ENCODE results near the gene SLC26A11.

Gene SLC26A11

DNA sequence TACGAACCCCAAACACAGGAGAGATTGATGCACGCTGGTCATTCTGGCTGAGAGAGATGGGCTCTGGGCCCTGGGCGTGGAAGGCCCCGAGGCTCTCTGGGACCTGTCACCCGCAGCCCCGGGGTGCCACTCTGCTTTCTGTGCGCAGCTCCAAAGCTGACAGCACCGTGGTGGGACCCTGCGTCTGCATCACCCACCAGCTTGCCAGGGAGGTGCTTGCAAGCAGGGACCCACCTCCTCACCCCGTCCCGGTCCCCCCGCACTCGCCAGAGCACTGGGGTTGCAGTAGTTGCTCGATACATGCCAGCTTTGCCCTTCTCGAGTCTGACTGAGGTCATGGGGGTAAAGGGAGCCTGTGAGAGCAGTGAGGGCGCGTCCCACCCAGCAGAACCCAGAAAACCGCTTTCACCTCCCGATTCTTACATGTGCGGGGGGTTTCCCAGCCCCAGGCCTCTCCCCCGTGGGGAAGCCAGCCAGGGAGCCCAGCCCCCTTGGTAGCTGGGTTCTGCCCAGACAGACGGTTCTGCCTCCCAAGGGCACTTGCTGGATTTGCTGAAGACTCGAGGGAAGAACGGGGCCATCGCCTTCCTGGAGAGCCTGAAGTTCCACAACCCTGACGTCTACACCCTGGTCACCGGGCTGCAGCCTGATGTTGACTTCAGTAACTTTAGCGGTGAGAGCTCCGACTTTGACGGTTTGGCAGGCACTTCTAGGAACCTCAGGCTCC lies 37.9 kb upstream of the SLC26A11 start:
- Histone ChIP-seq H2AK5ac (ENCODE audit: low read length, severe bottlenecking) (no peak overlapping the region), H3K36me3 (ENCODE audit: control insufficient read depth in 1 of 2, insufficient read depth in 2 of 2, low read depth in 1 of 2, low read length in 2 of 2) (no peaks in the 10 kb centered on the region), H3K14ac (ENCODE audit: low read length in 2 of 2) (no peak overlapping the region), H2BK12ac (ENCODE audit: low read length in 2 of 2) (no peak overlapping the region), H2BK120ac (ENCODE audit: low read depth, low read length) (no peak overlapping the region), H3K18ac (ENCODE audit: low read depth in 1 of 2, low read length in 2 of 2) (no peak overlapping the region), H3K27ac (ENCODE audit: low read length, poor library complexity, severe bottlenecking) (no peak overlapping the region), H3K4me2 (ENCODE audit: low read length, poor library complexity, severe bottlenecking) (no peak overlapping the region), H3K4me1 (ENCODE audit: control insufficient read depth, insufficient read depth, low read depth, low read length) (peaks cover 1% of the 10 kb centered on the region), H2AFZ (ENCODE audit: low read depth, low read length) (no peak overlapping the region), H4K8ac (ENCODE audit: low read length) (no peak overlapping the region), H3K79me1 (replicated peaks; ENCODE audit: low read length, poor library complexity, severe bottlenecking) (no peaks in the 10 kb centered on the region), H2BK15ac (ENCODE audit: low read depth, poor library complexity, severe bottlenecking) (no peak overlapping the region), H3K9me3 (ENCODE audit: control insufficient read depth, low read length) (no peaks in the 10 kb centered on the region), H3K4me3 (ENCODE audit: insufficient read depth in 1 of 2, low read depth in 1 of 2, low read length in 2 of 2) (peak overlapping the region in 1 of 2 experiments; percentile 20), H4K91ac (ENCODE audit: low read length) (no peak overlapping the region), H2BK5ac (ENCODE audit: low read depth, low read length, poor library complexity, severe bottlenecking) (no peak overlapping the region), H3K4ac (ENCODE audit: low read depth in 1 of 2, low read length in 2 of 2) (no peak overlapping the region), H3K23ac (ENCODE audit: low read length in 2 of 2) (no peak overlapping the region), H3K9ac (ENCODE audit: low read length) (no peak overlapping the region), H3K27me3 (ENCODE audit: control insufficient read depth in 1 of 2, insufficient read depth in 1 of 2, low read length in 2 of 2) (peaks cover 23 to 55% of the 10 kb centered on the region in 2 experiments)
- 89% methylated on average over 30 of the region's 30 CpGs for WGBS
- no peak for DNase-seq

DNA sequence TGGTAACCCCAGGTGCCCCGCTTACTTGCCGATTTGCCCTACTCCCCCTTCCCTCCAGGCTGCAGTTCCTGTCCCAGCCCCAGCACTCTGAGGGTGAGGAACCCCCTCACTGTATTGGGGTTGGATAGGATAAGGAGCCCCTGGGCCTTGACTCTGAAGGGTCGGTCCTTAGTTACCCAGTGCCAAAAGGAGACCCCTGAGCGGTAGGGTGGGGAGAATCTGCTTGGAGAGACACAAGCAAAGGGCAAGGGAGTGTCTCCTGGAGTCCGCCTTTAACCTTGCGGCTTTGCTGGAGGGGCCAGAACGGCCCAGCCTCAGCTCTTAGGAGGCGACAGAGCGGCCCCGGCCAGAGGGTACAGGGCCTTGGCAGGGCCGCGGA lies 37.4 kb upstream of the SLC26A11 start:
- Histone ChIP-seq H3K27ac (ENCODE audit: low read length, poor library complexity, severe bottlenecking) (no peak overlapping the region), H2BK12ac (ENCODE audit: low read length in 2 of 2) (no peak overlapping the region), H3K79me1 (replicated peaks; ENCODE audit: low read length, poor library complexity, severe bottlenecking) (no peaks in the 10 kb centered on the region), H4K8ac (ENCODE audit: low read length) (no peak overlapping the region), H2BK5ac (ENCODE audit: low read depth, low read length, poor library complexity, severe bottlenecking) (no peak overlapping the region), H4K91ac (ENCODE audit: low read length) (no peak overlapping the region), H3K4me3 (ENCODE audit: insufficient read depth in 1 of 2, low read depth in 1 of 2, low read length in 2 of 2) (no peak overlapping the region), H2AK5ac (ENCODE audit: low read length, severe bottlenecking) (no peak overlapping the region), H3K27me3 (ENCODE audit: control insufficient read depth in 1 of 2, insufficient read depth in 1 of 2, low read length in 2 of 2) (peaks cover 22 to 51% of the 10 kb centered on the region in 2 experiments), H3K4me2 (ENCODE audit: low read length, poor library complexity, severe bottlenecking) (no peak overlapping the region), H3K36me3 (ENCODE audit: control insufficient read depth in 1 of 2, insufficient read depth in 2 of 2, low read depth in 1 of 2, low read length in 2 of 2) (no peaks in the 10 kb centered on the region), H3K4me1 (ENCODE audit: control insufficient read depth, insufficient read depth, low read depth, low read length) (peaks cover 1% of the 10 kb centered on the region), H3K18ac (ENCODE audit: low read depth in 1 of 2, low read length in 2 of 2) (no peak overlapping the region), H3K9ac (ENCODE audit: low read length) (no peak overlapping the region), H2AFZ (ENCODE audit: low read depth, low read length) (no peak overlapping the region), H3K9me3 (ENCODE audit: control insufficient read depth, low read length) (no peaks in the 10 kb centered on the region), H3K4ac (ENCODE audit: low read depth in 1 of 2, low read length in 2 of 2) (no peak overlapping the region), H2BK120ac (ENCODE audit: low read depth, low read length) (no peak overlapping the region), H3K23ac (ENCODE audit: low read length in 2 of 2) (no peak overlapping the region), H3K14ac (ENCODE audit: low read length in 2 of 2) (no peak overlapping the region), H2BK15ac (ENCODE audit: low read depth, poor library complexity, severe bottlenecking) (no peak overlapping the region)
- WGBS = 90% methylated on average over 12 of the region's 12 CpGs
- no peak for DNase-seq

DNA sequence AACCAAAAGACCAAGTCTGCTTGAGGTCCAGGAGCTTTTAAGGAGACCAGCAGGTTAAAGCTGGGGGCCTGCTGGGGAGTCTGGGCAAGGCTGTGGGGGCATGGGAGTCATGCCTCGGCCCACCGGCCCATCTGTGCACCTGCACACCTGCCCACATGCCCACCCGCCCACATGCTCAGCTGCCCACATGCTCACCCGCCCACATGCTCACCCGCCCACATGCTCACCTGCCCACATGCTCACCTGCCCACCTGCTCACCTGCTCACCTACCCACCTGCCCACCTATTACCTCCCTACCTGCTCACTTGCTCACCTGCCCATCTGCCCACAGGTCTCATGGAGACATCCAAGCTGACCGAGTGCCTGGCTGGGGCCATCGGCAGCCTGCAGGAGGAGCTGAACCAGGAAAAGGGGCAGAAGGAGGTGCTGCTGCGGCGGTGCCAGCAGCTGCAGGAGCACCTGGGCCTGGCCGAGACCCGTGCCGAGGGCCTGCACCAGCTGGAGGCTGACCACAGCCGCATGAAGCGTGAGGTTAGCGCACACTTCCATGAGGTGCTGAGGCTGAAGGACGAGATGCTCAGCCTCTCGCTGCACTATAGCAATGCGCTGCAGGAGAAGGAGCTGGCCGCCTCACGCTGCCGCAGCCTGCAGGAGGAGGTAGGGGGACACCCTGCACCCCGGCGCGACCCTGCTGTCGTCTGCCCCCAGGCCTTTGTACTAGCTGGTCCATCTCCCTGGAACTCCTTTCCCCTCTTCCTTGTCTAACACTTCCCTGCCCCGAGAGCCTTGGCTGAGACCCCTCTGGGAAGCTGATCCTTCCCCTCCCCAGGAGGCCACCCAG lies 36.4 kb upstream of the SLC26A11 start:
- no peak overlapping the region for H4K91ac ChIP-seq (ENCODE audit: low read length)
- H2BK12ac ChIP-seq (ENCODE audit: low read length in 2 of 2) = peak overlapping the region in 1 of 2 experiments; percentile 47
- H3K4me1 ChIP-seq (ENCODE audit: control insufficient read depth, insufficient read depth, low read depth, low read length) = peaks cover 1% of the 10 kb centered on the region
- no peak overlapping the region for H3K4ac ChIP-seq (ENCODE audit: low read depth in 1 of 2, low read length in 2 of 2)
- H3K14ac ChIP-seq (ENCODE audit: low read length in 2 of 2) = peak overlapping the region in 1 of 2 experiments; percentile 26
- H3K79me1 ChIP-seq (replicated peaks; ENCODE audit: low read length, poor library complexity, severe bottlenecking) = no peaks in the 10 kb centered on the region
- H2BK120ac ChIP-seq (ENCODE audit: low read depth, low read length) = no peak overlapping the region
- H2AFZ ChIP-seq (ENCODE audit: low read depth, low read length) = no peak overlapping the region
- H4K8ac ChIP-seq (ENCODE audit: low read length) = no peak overlapping the region
- no peak overlapping the region for H3K9ac ChIP-seq (ENCODE audit: low read length)
- no peak overlapping the region for H2AK5ac ChIP-seq (ENCODE audit: low read length, severe bottlenecking)
- 85% methylated on average over 24 of the region's 26 CpGs for WGBS
- H3K36me3 ChIP-seq (ENCODE audit: control insufficient read depth in 1 of 2, insufficient read depth in 2 of 2, low read depth in 1 of 2, low read length in 2 of 2) = no peaks in the 10 kb centered on the region
- no peak overlapping the region for H3K18ac ChIP-seq (ENCODE audit: low read depth in 1 of 2, low read length in 2 of 2)
- H3K27me3 ChIP-seq (ENCODE audit: control insufficient read depth in 1 of 2, insufficient read depth in 1 of 2, low read length in 2 of 2) = peaks cover 17 to 42% of the 10 kb centered on the region in 2 experiments
- no peak overlapping the region for H3K4me3 ChIP-seq (ENCODE audit: insufficient read depth in 1 of 2, low read depth in 1 of 2, low read length in 2 of 2)
- no peak overlapping the region for H3K23ac ChIP-seq (ENCODE audit: low read length in 2 of 2)
- H3K9me3 ChIP-seq (ENCODE audit: control insufficient read depth, low read length) = no peaks in the 10 kb centered on the region
- H3K27ac ChIP-seq (ENCODE audit: low read length, poor library complexity, severe bottlenecking) = no peak overlapping the region
- no peak overlapping the region for H2BK15ac ChIP-seq (ENCODE audit: low read depth, poor library complexity, severe bottlenecking)
- no peak overlapping the region for H3K4me2 ChIP-seq (ENCODE audit: low read length, poor library complexity, severe bottlenecking)
- no peak overlapping the region for H2BK5ac ChIP-seq (ENCODE audit: low read depth, low read length, poor library complexity, severe bottlenecking)
- no peak for DNase-seq

DNA sequence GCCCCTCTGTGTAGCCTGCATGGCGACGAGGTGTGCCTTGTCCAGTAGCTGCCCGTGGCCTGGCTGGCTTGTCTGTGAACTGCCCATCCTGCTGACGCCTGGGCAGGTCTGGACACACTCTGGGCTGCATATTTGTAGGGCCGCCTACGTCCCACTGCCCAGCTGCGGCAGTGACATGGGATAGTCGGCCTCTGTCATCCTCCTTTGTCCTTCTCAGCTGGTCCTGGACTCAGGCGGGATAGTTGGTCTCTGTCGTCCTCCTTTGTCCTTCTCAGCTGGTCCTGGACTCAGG lies 35.9 kb upstream of the SLC26A11 start:
- WGBS = 82% methylated on average over 8 of the region's 10 CpGs

More for the DNA sequence above, 35.9 kb upstream of the SLC26A11 start:
- H3K18ac ChIP-seq (ENCODE audit: low read depth in 1 of 2, low read length in 2 of 2) = no peak overlapping the region
- H3K27me3 ChIP-seq (ENCODE audit: control insufficient read depth in 1 of 2, insufficient read depth in 1 of 2, low read length in 2 of 2) = peaks cover 22 to 36% of the 10 kb centered on the region in 2 experiments
- peaks cover 1% of the 10 kb centered on the region for H3K4me1 ChIP-seq (ENCODE audit: control insufficient read depth, insufficient read depth, low read depth, low read length)
- no peaks in the 10 kb centered on the region for H3K9me3 ChIP-seq (ENCODE audit: control insufficient read depth, low read length)
- no peak overlapping the region for H3K4me3 ChIP-seq (ENCODE audit: insufficient read depth in 1 of 2, low read depth in 1 of 2, low read length in 2 of 2)
- no peak overlapping the region for H2AK5ac ChIP-seq (ENCODE audit: low read length, severe bottlenecking)
- peak overlapping the region in 1 of 2 experiments; percentile 63 for H3K23ac ChIP-seq (ENCODE audit: low read length in 2 of 2)
- H2BK5ac ChIP-seq (ENCODE audit: low read depth, low read length, poor library complexity, severe bottlenecking) = no peak overlapping the region
- no peak overlapping the region for H2BK15ac ChIP-seq (ENCODE audit: low read depth, poor library complexity, severe bottlenecking)
- H4K91ac ChIP-seq (ENCODE audit: low read length) = no peak overlapping the region
- H2AFZ ChIP-seq (ENCODE audit: low read depth, low read length) = no peak overlapping the region
- no peak overlapping the region for H3K14ac ChIP-seq (ENCODE audit: low read length in 2 of 2)
- H4K8ac ChIP-seq (ENCODE audit: low read length) = no peak overlapping the region
- H3K4ac ChIP-seq (ENCODE audit: low read depth in 1 of 2, low read length in 2 of 2) = no peak overlapping the region
- DNase-seq = no peak
- H2BK12ac ChIP-seq (ENCODE audit: low read length in 2 of 2) = peak overlapping the region in 1 of 2 experiments; percentile 47
- no peaks in the 10 kb centered on the region for H3K79me1 ChIP-seq (replicated peaks; ENCODE audit: low read length, poor library complexity, severe bottlenecking)
- no peak overlapping the region for H2BK120ac ChIP-seq (ENCODE audit: low read depth, low read length)
- no peaks in the 10 kb centered on the region for H3K36me3 ChIP-seq (ENCODE audit: control insufficient read depth in 1 of 2, insufficient read depth in 2 of 2, low read depth in 1 of 2, low read length in 2 of 2)
- no peak overlapping the region for H3K4me2 ChIP-seq (ENCODE audit: low read length, poor library complexity, severe bottlenecking)
- no peak overlapping the region for H3K27ac ChIP-seq (ENCODE audit: low read length, poor library complexity, severe bottlenecking)
- H3K9ac ChIP-seq (ENCODE audit: low read length) = no peak overlapping the region
